ENCODE results near the gene LRRC1.

GRCh38 chr6:53758496-53758895 is 36.3 kb upstream of the LRRC1 start:
- TF ChIP-seq, protein P1, sequence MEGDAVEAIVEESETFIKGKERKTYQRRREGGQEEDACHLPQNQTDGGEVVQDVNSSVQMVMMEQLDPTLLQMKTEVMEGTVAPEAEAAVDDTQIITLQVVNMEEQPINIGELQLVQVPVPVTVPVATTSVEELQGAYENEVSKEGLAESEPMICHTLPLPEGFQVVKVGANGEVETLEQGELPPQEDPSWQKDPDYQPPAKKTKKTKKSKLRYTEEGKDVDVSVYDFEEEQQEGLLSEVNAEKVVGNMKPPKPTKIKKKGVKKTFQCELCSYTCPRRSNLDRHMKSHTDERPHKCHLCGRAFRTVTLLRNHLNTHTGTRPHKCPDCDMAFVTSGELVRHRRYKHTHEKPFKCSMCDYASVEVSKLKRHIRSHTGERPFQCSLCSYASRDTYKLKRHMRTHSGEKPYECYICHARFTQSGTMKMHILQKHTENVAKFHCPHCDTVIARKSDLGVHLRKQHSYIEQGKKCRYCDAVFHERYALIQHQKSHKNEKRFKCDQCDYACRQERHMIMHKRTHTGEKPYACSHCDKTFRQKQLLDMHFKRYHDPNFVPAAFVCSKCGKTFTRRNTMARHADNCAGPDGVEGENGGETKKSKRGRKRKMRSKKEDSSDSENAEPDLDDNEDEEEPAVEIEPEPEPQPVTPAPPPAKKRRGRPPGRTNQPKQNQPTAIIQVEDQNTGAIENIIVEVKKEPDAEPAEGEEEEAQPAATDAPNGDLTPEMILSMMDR (IDR thresholded peaks at IDR 0.05; ENCODE audit: extremely low read depth in 1 of 2, insufficient read depth in 1 of 2, low read depth in 1 of 2, low read length in 2 of 2) = no peak
- no peak for TF ChIP-seq EZH2 (IDR thresholded peaks at IDR 0.05; ENCODE audit: borderline replicate concordance, low read depth, low read length, severe bottlenecking)
- no peak for TF ChIP-seq POLR2A (IDR thresholded peaks at IDR 0.05; ENCODE audit: low read depth, low read length)
- no peak for TF ChIP-seq POLR2AphosphoS5 (IDR thresholded peaks at IDR 0.05; ENCODE audit: insufficient read depth, low read depth, low read length)
- TF ChIP-seq FOS (IDR thresholded peaks at IDR 0.05; ENCODE audit: borderline replicate concordance, insufficient read depth, low read length) = no peak
- TF ChIP-seq MAX (IDR thresholded peaks at IDR 0.05; ENCODE audit: insufficient read depth, insufficient read length) = no peak
- TF ChIP-seq GATA2 (IDR thresholded peaks at IDR 0.05; ENCODE audit: insufficient read depth, insufficient read length, low read depth, low read length) = no peak
- TF ChIP-seq JUN (IDR thresholded peaks at IDR 0.05; ENCODE audit: borderline replicate concordance, insufficient read depth, insufficient read length, low read depth) = no peak
